Head of caudate nucleus (tissue), 42 donors: ENCODE measurements around the gene CRIP2.

Experiments used
- DNase-seq, 42 donors: peaks; one replicate each; pipeline versions ENCODE4 v3.0.0 to v3.0.0-alpha.2; 2020 to 2021; ENCODE audit warnings: mixed read lengths in 7 of 42
- intact Hi-C: fragments of 100-400 bp; cut with DNase I; formaldehyde crosslinking; loops from one replicate; pipeline ENCODE4 v1.15.0; 2022

Gene CRIP2

DNA sequence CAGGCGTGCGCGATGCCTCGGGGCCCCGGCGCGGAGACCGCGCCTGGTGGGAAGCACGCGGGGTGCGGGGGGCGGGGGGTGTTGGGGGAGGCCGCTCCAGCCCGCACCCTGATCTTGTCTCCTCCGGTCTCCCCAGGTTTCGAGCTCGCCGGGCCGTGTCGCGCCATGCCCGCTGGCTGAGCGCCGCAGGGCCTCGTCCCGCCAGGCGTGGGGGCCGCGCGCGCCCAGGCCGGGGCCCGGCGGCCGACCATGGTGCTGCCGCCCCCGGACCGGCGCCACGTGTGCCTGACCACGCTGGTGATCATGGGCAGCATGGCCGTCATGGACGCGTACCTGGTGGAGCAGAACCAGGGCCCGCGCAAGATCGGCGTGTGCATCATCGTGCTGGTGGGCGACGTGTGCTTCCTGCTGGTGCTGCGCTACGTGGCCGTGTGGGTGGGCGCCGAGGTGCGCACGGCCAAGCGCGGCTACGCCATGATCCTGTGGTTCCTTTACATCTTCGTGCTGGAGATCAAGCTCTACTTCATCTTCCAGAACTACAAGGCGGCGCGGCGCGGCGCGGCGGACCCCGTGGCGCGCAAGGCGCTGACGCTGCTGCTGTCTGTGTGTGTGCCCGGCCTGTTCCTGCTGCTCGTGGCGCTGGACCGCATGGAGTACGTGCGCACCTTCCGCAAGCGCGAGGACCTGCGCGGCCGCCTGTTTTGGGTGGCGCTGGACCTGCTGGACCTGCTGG, 54.1 kb downstream of the CRIP2 start:
- intact Hi-C loops = loop anchor here (2.0 to 5.0 kb wide), 3 partner anchors 36 to 326 kb away; partner anchors contain the start of gene TEDC1
- peak in 25 of 42 donors; percentile 26 to 72 (median 55) for DNase-seq

DNA sequence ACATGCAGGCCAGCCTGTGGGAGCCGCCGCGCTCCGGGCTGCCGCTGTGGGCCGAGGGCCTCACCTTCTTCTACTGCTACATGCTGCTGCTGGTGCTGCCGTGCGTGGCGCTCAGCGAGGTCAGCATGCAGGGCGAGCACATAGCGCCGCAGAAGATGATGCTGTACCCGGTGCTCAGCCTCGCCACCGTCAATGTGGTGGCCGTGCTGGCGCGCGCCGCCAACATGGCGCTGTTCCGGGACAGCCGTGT, 54.6 kb downstream of the CRIP2 start:
- intact Hi-C loops = loop anchor here (2.0 to 5.0 kb wide), 3 partner anchors 37 to 327 kb away; partner anchors contain the start of gene TEDC1
- DNase-seq = no peak
